Activated naive CD4-positive, alpha-beta T cell treated with Interleukin-2 at 50 U/mL for 16 hours (primary cell): Measurements from ENCODE around the gene TTLL9.

Experiments used
- DNase-seq: peaks from one replicate; pipeline ENCODE4 v3.0.0-alpha.2; 2020

Gene TTLL9

GRCh38 chr20:31988430-31989015, 118.1 kb downstream of the TTLL9 start:
- no peak for DNase-seq

GRCh38 chr20:31989030-31989645, 118.7 kb downstream of the TTLL9 start:
- DNase-seq, result no peak

DNA sequence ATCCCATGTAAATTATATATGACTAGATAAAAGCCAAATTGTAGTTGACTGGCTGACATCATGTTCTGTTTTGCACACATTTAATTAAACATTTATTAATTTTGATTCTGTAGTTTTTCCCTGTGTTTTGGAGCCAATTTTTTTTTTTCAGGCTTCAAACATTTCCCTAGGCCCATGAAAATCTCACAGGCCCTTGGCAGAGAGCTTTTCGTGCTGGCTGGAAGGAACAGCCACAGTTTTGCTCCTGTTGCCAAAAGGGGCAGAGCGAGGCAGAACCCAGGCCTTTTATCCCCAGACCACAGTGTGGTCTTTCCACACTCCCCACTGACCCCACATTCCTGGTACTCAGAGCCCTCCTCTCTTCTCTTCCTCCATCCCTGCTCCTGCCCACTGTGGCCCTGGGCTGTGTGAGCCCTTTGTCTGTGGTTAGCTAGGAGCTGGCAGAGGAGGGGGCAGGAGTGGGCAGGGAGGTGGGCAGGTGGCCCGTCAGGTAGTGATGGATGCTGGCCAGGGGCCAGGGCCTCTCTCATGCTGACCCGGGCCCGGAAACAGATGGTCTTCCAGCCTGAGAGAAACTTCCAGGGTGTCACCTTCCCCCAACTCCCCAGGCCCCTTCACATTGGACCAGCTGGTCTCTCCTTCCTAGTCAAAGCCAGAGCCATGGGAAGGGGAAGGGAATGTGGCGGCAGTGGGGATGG, 120.4 kb downstream of the TTLL9 start:
- DNase-seq, result no peak

GRCh38 chr20:31991339-31991705, 120.9 kb downstream of the TTLL9 start:
- no peak for DNase-seq

GRCh38 chr20:31992086-31992485, 121.7 kb downstream of the TTLL9 start:
- no peak for DNase-seq
